ENCODE data around the gene EIF5B. TPM values are rescaled to one million over a fixed set of nuclear protein-coding genes. Genes with fewer than 3 reads are reported as not detected.
A peak's percentile ranks its signal among the peaks of the same experiment; 100 is the strongest.

Gene EIF5B
- polyA plus RNA-seq, 4 donors = 21.0 to 43.0 (median 32.1) TPM

GRCh38 chr2:99404039-99404796, 67.0 kb downstream of the EIF5B start:
- Histone ChIP-seq H3K27ac (ENCODE audit: low read depth in 1 of 3, low read length in 2 of 3) (peak overlapping the region in 1 of 3 donors; percentile 3), H3K36me3 (ENCODE audit: control insufficient read depth in 3 of 3, insufficient read depth in 2 of 3, low read depth in 1 of 3, low read length in 3 of 3) (peaks cover 7 to 26% (median 14%) of the 10 kb centered on the region in 3 donors), H3K4me3 (ENCODE audit: low read depth in 1 of 3, low read length in 3 of 3) (no peak overlapping the region), H3K4me1 (ENCODE audit: control insufficient read depth in 3 of 3, insufficient read depth in 2 of 3, low read depth in 1 of 3, low read length in 2 of 3) (peaks cover 0 to 20% (median 0%) of the 10 kb centered on the region in 3 donors), H3K27me3 (ENCODE audit: control insufficient read depth in 3 of 3, insufficient read depth in 3 of 3, low read length in 3 of 3) (no peaks in the 10 kb centered on the region), H3K9me3 (ENCODE audit: control insufficient read depth in 2 of 2, insufficient read depth in 1 of 2, low read depth in 1 of 2, low read length in 1 of 2) (no peaks in the 10 kb centered on the region)
- FAIRE-seq (no peak), DNase-seq (no peak)
- WGBS, 3 donors = 78 to 84% (median 79%) methylated on average over 8 of the region's 8 CpGs

DNA sequence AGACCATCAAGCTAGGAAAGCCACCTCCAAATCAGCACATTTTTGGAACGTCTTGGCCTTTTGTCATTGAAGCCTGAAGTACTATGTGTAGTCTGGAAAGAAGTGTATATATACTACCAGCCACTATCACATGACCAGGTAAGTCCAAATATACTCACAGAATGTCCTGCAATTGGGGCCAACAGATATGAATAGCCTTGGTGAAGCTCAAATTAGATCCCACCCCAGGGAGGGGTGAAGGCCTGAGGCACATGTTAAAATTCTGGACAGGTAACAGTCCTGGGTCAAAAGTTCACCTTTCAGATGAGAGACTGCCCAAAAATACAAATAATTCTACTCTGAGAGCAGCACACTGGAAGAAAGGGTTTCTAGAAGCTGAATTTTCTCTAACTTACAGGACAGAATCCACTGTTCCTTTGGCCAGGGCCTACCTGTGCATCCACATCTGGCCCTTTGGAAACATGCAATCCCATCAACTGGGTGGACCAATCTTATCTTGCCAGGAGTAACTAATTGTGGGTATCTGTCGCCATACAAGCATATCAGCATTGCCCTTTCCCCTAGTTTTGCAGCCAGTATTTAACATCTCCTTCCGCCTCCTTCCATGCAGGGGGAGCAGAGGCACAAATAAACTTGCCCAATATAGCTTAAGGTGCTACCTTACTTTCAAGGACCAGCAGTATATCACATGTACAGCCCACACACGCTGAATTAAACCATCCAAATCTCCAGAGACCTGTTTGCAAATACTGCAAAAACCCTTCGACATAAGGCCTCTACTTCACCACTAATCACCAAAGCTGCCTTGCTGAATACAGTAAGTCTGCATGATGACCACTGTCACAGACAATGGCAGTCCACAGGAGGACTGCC, 67.8 kb downstream of the EIF5B start:
- peaks cover 0 to 20% (median 0%) of the 10 kb centered on the region in 3 donors for H3K4me1 ChIP-seq (ENCODE audit: control insufficient read depth in 3 of 3, insufficient read depth in 2 of 3, low read depth in 1 of 3, low read length in 2 of 3)
- peaks cover 7 to 32% (median 11%) of the 10 kb centered on the region in 3 donors for H3K36me3 ChIP-seq (ENCODE audit: control insufficient read depth in 3 of 3, insufficient read depth in 2 of 3, low read depth in 1 of 3, low read length in 3 of 3)
- DNase-seq (peak; percentile 30 to 33), FAIRE-seq (no peak)
- H3K9me3 ChIP-seq (ENCODE audit: control insufficient read depth in 2 of 2, insufficient read depth in 1 of 2, low read depth in 1 of 2, low read length in 1 of 2) = no peaks in the 10 kb centered on the region
- peak overlapping the region in 1 of 3 donors; percentile 22 for H3K4me3 ChIP-seq (ENCODE audit: low read depth in 1 of 3, low read length in 3 of 3)
- H3K27ac ChIP-seq (ENCODE audit: low read depth in 1 of 3, low read length in 2 of 3) = peak overlapping the region in 1 of 3 donors; percentile 9
- WGBS, 3 donors = 40 to 73% (median 49%) methylated on average over 5 of the region's 5 CpGs
- H3K27me3 ChIP-seq (ENCODE audit: control insufficient read depth in 3 of 3, insufficient read depth in 3 of 3, low read length in 3 of 3) = no peaks in the 10 kb centered on the region

DNA sequence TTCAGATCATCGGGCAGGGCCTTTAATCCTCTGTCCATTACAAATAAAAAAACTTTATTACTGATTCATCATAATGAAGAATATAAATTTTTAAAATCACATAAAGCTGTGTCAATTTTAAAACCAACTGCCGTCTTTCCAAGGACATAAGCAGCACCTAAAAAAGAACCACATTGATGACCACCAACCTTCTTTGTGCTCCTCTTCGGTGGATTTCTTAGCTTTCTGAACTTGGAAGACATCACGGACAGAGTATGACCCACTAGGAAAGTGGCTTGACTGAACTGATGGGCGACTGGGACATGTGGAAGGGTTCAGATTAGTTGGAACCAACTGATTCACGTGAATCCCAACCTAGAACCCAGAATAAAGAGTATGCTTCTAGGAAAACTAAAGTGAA, 68.9 kb downstream of the EIF5B start:
- WGBS, 3 donors = 96% methylated on average over 6 of the region's 6 CpGs
- H3K27ac ChIP-seq (ENCODE audit: low read depth in 1 of 3, low read length in 2 of 3) = no peak overlapping the region
- no peaks in the 10 kb centered on the region for H3K27me3 ChIP-seq (ENCODE audit: control insufficient read depth in 3 of 3, insufficient read depth in 3 of 3, low read length in 3 of 3)
- peaks cover 7 to 39% (median 7%) of the 10 kb centered on the region in 3 donors for H3K36me3 ChIP-seq (ENCODE audit: control insufficient read depth in 3 of 3, insufficient read depth in 2 of 3, low read depth in 1 of 3, low read length in 3 of 3)
- no peak for FAIRE-seq
- peaks cover 0 to 20% (median 0%) of the 10 kb centered on the region in 3 donors for H3K4me1 ChIP-seq (ENCODE audit: control insufficient read depth in 3 of 3, insufficient read depth in 2 of 3, low read depth in 1 of 3, low read length in 2 of 3)
- DNase-seq = no peak
- no peaks in the 10 kb centered on the region for H3K9me3 ChIP-seq (ENCODE audit: control insufficient read depth in 2 of 2, insufficient read depth in 1 of 2, low read depth in 1 of 2, low read length in 1 of 2)
- H3K4me3 ChIP-seq (ENCODE audit: low read depth in 1 of 3, low read length in 3 of 3) = no peak overlapping the region

DNA sequence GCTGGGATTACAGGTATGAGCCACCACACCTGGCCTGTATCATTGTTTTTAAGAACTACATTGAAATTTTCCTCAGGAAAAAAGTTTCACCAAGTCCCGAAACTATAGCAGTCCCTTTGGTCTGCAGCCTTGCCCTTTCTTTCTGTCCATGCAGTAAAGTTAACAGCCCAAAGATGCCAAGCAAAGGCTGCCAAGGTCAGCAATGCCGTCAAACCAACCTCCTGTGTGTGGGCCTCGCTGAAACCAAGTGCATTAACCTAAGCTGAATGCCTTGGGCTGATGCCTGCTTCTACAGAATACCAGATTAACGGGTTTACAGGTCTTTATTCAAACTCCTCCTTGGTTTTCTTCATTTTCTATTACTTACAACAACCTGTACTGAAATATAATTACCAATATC, 73.1 kb downstream of the EIF5B start:
- H3K27ac ChIP-seq (ENCODE audit: low read depth in 1 of 3, low read length in 2 of 3) = no peak overlapping the region
- H3K36me3 ChIP-seq (ENCODE audit: control insufficient read depth in 3 of 3, insufficient read depth in 2 of 3, low read depth in 1 of 3, low read length in 3 of 3) = peaks cover 2 to 27% (median 14%) of the 10 kb centered on the region in 3 donors
- WGBS, 3 donors = 93 to 96% (median 96%) methylated on average over 4 of the region's 4 CpGs
- DNase-seq = no peak
- H3K4me3 ChIP-seq (ENCODE audit: low read depth in 1 of 3, low read length in 3 of 3) = no peak overlapping the region
- H3K9me3 ChIP-seq (ENCODE audit: control insufficient read depth in 2 of 2, insufficient read depth in 1 of 2, low read depth in 1 of 2, low read length in 1 of 2) = no peaks in the 10 kb centered on the region
- H3K27me3 ChIP-seq (ENCODE audit: control insufficient read depth in 3 of 3, insufficient read depth in 3 of 3, low read length in 3 of 3) = no peaks in the 10 kb centered on the region
- peaks cover 0 to 3% (median 0%) of the 10 kb centered on the region in 3 donors for H3K4me1 ChIP-seq (ENCODE audit: control insufficient read depth in 3 of 3, insufficient read depth in 2 of 3, low read depth in 1 of 3, low read length in 2 of 3)
- FAIRE-seq = no peak

GRCh38 chr2:99414566-99414965, 77.4 kb downstream of the EIF5B start:
- H3K27ac ChIP-seq (ENCODE audit: low read depth in 1 of 3, low read length in 2 of 3) = no peak overlapping the region
- no peaks in the 10 kb centered on the region for H3K9me3 ChIP-seq (ENCODE audit: control insufficient read depth in 2 of 2, insufficient read depth in 1 of 2, low read depth in 1 of 2, low read length in 1 of 2)
- no peak for DNase-seq
- no peaks in the 10 kb centered on the region for H3K27me3 ChIP-seq (ENCODE audit: control insufficient read depth in 3 of 3, insufficient read depth in 3 of 3, low read length in 3 of 3)
- FAIRE-seq = no peak
- peaks cover 11 to 34% (median 20%) of the 10 kb centered on the region in 3 donors for H3K36me3 ChIP-seq (ENCODE audit: control insufficient read depth in 3 of 3, insufficient read depth in 2 of 3, low read depth in 1 of 3, low read length in 3 of 3)
- no peak overlapping the region for H3K4me3 ChIP-seq (ENCODE audit: low read depth in 1 of 3, low read length in 3 of 3)
- H3K4me1 ChIP-seq (ENCODE audit: control insufficient read depth in 3 of 3, insufficient read depth in 2 of 3, low read depth in 1 of 3, low read length in 2 of 3) = no peaks in the 10 kb centered on the region
- 89 to 95% (median 92%) methylated on average over 1 of the region's 1 CpG for WGBS, 3 donors

GRCh38 chr2:99417396-99417795, 80.2 kb downstream of the EIF5B start:
- Histone ChIP-seq H3K27me3 (ENCODE audit: control insufficient read depth in 3 of 3, insufficient read depth in 3 of 3, low read length in 3 of 3) (no peaks in the 10 kb centered on the region), H3K4me1 (ENCODE audit: control insufficient read depth in 3 of 3, insufficient read depth in 2 of 3, low read depth in 1 of 3, low read length in 2 of 3) (no peaks in the 10 kb centered on the region), H3K36me3 (ENCODE audit: control insufficient read depth in 3 of 3, insufficient read depth in 2 of 3, low read depth in 1 of 3, low read length in 3 of 3) (peaks cover 15 to 22% (median 21%) of the 10 kb centered on the region in 3 donors), H3K9me3 (ENCODE audit: control insufficient read depth in 2 of 2, insufficient read depth in 1 of 2, low read depth in 1 of 2, low read length in 1 of 2) (no peaks in the 10 kb centered on the region), H3K4me3 (ENCODE audit: low read depth in 1 of 3, low read length in 3 of 3) (no peak overlapping the region), H3K27ac (ENCODE audit: low read depth in 1 of 3, low read length in 2 of 3) (no peak overlapping the region)
- WGBS, 3 donors = 84 to 92% (median 90%) methylated on average over 3 of the region's 3 CpGs
- DNase-seq (no peak), FAIRE-seq (no peak)

GRCh38 chr2:99420031-99420430, 82.8 kb downstream of the EIF5B start:
- Histone ChIP-seq H3K4me1 (ENCODE audit: control insufficient read depth in 3 of 3, insufficient read depth in 2 of 3, low read depth in 1 of 3, low read length in 2 of 3) (no peaks in the 10 kb centered on the region), H3K36me3 (ENCODE audit: control insufficient read depth in 3 of 3, insufficient read depth in 2 of 3, low read depth in 1 of 3, low read length in 3 of 3) (peaks cover 21 to 23% (median 22%) of the 10 kb centered on the region in 3 donors), H3K27me3 (ENCODE audit: control insufficient read depth in 3 of 3, insufficient read depth in 3 of 3, low read length in 3 of 3) (no peaks in the 10 kb centered on the region), H3K27ac (ENCODE audit: low read depth in 1 of 3, low read length in 2 of 3) (no peak overlapping the region), H3K4me3 (ENCODE audit: low read depth in 1 of 3, low read length in 3 of 3) (no peak overlapping the region), H3K9me3 (ENCODE audit: control insufficient read depth in 2 of 2, insufficient read depth in 1 of 2, low read depth in 1 of 2, low read length in 1 of 2) (no peaks in the 10 kb centered on the region)
- FAIRE-seq (no peak), DNase-seq (no peak)
- WGBS, 3 donors = 94 to 100% (median 96%) methylated on average over 1 of the region's 1 CpG

- DNase-seq (no peak), FAIRE-seq (no peak)
- 83 to 87% (median 84%) methylated on average over 5 of the region's 5 CpGs for WGBS, 3 donors
- Histone ChIP-seq H3K4me3 (ENCODE audit: low read depth in 1 of 3, low read length in 3 of 3) (no peak overlapping the region), H3K36me3 (ENCODE audit: control insufficient read depth in 3 of 3, insufficient read depth in 2 of 3, low read depth in 1 of 3, low read length in 3 of 3) (peaks cover 20 to 23% (median 23%) of the 10 kb centered on the region in 3 donors), H3K27me3 (ENCODE audit: control insufficient read depth in 3 of 3, insufficient read depth in 3 of 3, low read length in 3 of 3) (no peaks in the 10 kb centered on the region), H3K4me1 (ENCODE audit: control insufficient read depth in 3 of 3, insufficient read depth in 2 of 3, low read depth in 1 of 3, low read length in 2 of 3) (no peaks in the 10 kb centered on the region), H3K27ac (ENCODE audit: low read depth in 1 of 3, low read length in 2 of 3) (no peak overlapping the region), H3K9me3 (ENCODE audit: control insufficient read depth in 2 of 2, insufficient read depth in 1 of 2, low read depth in 1 of 2, low read length in 1 of 2) (no peaks in the 10 kb centered on the region)
Observed at GRCh38 chr2:99420751-99421299, 83.6 kb downstream of the EIF5B start.
